ENCODE results near the gene ZNF710.

Gene ZNF710

DNA sequence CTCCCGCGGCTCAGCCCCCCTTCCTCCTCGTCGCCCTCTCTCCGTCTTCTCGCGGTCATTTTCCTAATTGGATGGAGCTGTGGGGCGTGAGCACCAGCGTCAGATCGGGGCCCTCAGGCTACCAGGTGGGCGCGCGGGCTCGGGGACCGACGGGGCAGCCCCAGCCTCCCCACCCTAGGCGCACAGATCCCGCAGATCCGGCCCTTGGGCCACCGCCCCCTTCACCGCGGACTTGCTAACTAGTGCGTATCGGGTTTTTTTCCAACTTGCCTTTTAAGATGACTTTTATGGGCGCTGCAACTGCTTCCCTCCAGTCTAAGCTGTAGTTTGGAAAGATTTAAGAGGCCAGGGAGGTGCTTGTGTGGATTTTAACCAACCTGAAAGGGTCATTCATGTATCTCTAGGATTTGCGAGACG, 1.3 kb downstream of the ZNF710 start:
- TF ChIP-seq NFIC (IDR thresholded peaks at IDR 0.05) (no peak), RAD21 (IDR thresholded peaks at IDR 0.05; ENCODE audit: low read depth) (no peak), CEBPB (IDR thresholded peaks at IDR 0.05) (no peak), CREB1 (IDR thresholded peaks at IDR 0.05; ENCODE audit: low read depth) (no peak), TCF12 (IDR thresholded peaks at IDR 0.05; ENCODE audit: low read depth) (no peak), TAF1 (IDR thresholded peaks at IDR 0.05; ENCODE audit: low read depth) (no peak), EP300 (IDR thresholded peaks at IDR 0.05; ENCODE audit: borderline replicate concordance) (no peak), TEAD4 (IDR thresholded peaks at IDR 0.05) (no peak), FOXM1 (IDR thresholded peaks at IDR 0.05; ENCODE audit: borderline replicate concordance, low read depth) (no peak), EGR1 (IDR thresholded peaks at IDR 0.05) (no peak), ZBTB7A (IDR thresholded peaks at IDR 0.05; ENCODE audit: low read depth) (no peak)
- TF ChIP-seq, protein P1, sequence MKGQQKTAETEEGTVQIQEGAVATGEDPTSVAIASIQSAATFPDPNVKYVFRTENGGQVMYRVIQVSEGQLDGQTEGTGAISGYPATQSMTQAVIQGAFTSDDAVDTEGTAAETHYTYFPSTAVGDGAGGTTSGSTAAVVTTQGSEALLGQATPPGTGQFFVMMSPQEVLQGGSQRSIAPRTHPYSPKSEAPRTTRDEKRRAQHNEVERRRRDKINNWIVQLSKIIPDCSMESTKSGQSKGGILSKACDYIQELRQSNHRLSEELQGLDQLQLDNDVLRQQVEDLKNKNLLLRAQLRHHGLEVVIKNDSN (IDR thresholded peaks at IDR 0.05) = no peak

DNA sequence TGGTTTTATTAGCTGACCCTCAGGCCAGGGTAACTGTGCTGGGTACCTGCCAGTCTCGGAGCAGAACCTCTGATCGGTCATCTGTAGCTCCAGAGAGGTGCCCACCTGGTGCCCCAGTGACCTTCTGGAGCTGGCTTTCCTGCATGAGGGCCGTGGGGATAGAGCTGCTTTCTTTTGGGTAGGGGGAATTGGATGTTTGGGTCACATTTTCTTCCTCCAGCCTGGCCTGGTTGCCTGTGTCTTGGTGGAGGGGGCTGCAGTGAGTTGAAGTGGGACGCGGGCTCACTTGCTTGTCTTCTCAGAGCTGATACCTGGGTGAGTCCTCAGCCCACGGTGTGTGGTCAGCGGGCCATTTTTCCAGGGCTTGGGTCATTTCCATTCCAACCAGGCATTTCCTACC, 2.6 kb downstream of the ZNF710 start:
- TF ChIP-seq EP300 (IDR thresholded peaks at IDR 0.05; ENCODE audit: borderline replicate concordance) (no peak), TCF12 (IDR thresholded peaks at IDR 0.05; ENCODE audit: low read depth) (no peak), TEAD4 (IDR thresholded peaks at IDR 0.05) (no peak), EGR1 (IDR thresholded peaks at IDR 0.05) (no peak), ZBTB7A (IDR thresholded peaks at IDR 0.05; ENCODE audit: low read depth) (0 out of 2 replicates have a peak, but pooled peaks have one; percentile 33), NFIC (IDR thresholded peaks at IDR 0.05) (no peak), YY1 (IDR thresholded peaks at IDR 0.05; ENCODE audit: low read depth) (no peak)
- TF ChIP-seq, protein P2, sequence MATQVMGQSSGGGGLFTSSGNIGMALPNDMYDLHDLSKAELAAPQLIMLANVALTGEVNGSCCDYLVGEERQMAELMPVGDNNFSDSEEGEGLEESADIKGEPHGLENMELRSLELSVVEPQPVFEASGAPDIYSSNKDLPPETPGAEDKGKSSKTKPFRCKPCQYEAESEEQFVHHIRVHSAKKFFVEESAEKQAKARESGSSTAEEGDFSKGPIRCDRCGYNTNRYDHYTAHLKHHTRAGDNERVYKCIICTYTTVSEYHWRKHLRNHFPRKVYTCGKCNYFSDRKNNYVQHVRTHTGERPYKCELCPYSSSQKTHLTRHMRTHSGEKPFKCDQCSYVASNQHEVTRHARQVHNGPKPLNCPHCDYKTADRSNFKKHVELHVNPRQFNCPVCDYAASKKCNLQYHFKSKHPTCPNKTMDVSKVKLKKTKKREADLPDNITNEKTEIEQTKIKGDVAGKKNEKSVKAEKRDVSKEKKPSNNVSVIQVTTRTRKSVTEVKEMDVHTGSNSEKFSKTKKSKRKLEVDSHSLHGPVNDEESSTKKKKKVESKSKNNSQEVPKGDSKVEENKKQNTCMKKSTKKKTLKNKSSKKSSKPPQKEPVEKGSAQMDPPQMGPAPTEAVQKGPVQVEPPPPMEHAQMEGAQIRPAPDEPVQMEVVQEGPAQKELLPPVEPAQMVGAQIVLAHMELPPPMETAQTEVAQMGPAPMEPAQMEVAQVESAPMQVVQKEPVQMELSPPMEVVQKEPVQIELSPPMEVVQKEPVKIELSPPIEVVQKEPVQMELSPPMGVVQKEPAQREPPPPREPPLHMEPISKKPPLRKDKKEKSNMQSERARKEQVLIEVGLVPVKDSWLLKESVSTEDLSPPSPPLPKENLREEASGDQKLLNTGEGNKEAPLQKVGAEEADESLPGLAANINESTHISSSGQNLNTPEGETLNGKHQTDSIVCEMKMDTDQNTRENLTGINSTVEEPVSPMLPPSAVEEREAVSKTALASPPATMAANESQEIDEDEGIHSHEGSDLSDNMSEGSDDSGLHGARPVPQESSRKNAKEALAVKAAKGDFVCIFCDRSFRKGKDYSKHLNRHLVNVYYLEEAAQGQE (IDR thresholded peaks at IDR 0.05; ENCODE audit: low read depth) = no peak

DNA sequence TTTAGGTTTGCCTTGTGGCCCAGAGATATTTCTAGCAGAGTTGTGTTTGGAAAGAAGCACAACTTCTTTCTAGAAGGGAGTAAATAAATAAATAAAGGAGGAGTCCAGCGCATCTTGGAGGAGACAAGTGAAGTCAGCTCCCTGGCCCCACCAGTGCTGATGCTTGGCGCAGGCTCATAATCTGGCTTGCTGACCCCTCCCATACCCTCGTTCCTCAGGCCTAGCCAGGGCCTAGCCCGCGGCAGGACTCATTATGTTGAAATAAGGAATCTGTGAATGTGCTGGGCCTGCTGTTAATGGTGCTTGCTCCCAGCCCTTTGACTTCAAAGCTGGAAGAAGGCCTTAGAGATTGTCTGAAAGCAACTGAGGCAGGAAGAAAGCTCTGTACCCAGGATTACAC, 3.1 kb downstream of the ZNF710 start:
- no peak for TF ChIP-seq TEAD4 (IDR thresholded peaks at IDR 0.05)
- no peak for TF ChIP-seq YY1 (IDR thresholded peaks at IDR 0.05; ENCODE audit: low read depth)
- TF ChIP-seq NFIC (IDR thresholded peaks at IDR 0.05) = no peak
- no peak for TF ChIP-seq CREB1 (IDR thresholded peaks at IDR 0.05; ENCODE audit: low read depth)
- no peak for TF ChIP-seq EP300 (IDR thresholded peaks at IDR 0.05; ENCODE audit: borderline replicate concordance)
- no peak for TF ChIP-seq CEBPB (IDR thresholded peaks at IDR 0.05)
- TF ChIP-seq, protein P2 (IDR thresholded peaks at IDR 0.05; ENCODE audit: low read depth) = no peak
- TF ChIP-seq ZBTB7A (IDR thresholded peaks at IDR 0.05; ENCODE audit: low read depth) = no peak
- no peak for TF ChIP-seq RAD21 (IDR thresholded peaks at IDR 0.05; ENCODE audit: low read depth)
- TF ChIP-seq FOXM1 (IDR thresholded peaks at IDR 0.05; ENCODE audit: borderline replicate concordance, low read depth) = no peak
- TF ChIP-seq, protein P1 (IDR thresholded peaks at IDR 0.05) = no peak
- TF ChIP-seq, protein P3, sequence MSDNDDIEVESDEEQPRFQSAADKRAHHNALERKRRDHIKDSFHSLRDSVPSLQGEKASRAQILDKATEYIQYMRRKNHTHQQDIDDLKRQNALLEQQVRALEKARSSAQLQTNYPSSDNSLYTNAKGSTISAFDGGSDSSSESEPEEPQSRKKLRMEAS (IDR thresholded peaks at IDR 0.05) = no peak
- no peak for TF ChIP-seq EGR1 (IDR thresholded peaks at IDR 0.05)
- no peak for TF ChIP-seq TAF1 (IDR thresholded peaks at IDR 0.05; ENCODE audit: low read depth)
- no peak for TF ChIP-seq TCF12 (IDR thresholded peaks at IDR 0.05; ENCODE audit: low read depth)

DNA sequence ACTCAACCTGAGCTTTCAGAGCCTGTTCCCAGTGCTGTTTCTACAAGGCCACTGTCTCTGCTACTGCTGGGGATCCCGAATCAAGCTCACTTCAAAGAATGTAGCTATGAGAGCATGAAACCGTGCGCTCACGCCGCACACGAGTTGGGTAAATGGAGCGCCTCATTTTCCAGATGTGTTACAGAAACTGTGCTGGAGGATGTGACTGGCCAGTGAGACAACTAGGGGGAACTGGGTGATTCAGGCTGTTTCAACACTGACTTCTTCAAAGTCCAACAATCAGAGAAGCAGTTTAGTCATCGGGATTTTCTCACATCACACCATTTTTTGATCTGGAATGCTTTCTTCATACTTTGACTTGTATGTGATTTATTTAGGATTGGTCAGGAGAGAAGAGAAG, 3.5 kb downstream of the ZNF710 start:
- TF ChIP-seq CREB1 (IDR thresholded peaks at IDR 0.05; ENCODE audit: low read depth) = no peak
- TF ChIP-seq ZBTB7A (IDR thresholded peaks at IDR 0.05; ENCODE audit: low read depth) = no peak
- no peak for TF ChIP-seq TEAD4 (IDR thresholded peaks at IDR 0.05)
- TF ChIP-seq CEBPB (IDR thresholded peaks at IDR 0.05) = no peak
- no peak for TF ChIP-seq TAF1 (IDR thresholded peaks at IDR 0.05; ENCODE audit: low read depth)
- TF ChIP-seq, protein P1 (IDR thresholded peaks at IDR 0.05) = no peak

DNA sequence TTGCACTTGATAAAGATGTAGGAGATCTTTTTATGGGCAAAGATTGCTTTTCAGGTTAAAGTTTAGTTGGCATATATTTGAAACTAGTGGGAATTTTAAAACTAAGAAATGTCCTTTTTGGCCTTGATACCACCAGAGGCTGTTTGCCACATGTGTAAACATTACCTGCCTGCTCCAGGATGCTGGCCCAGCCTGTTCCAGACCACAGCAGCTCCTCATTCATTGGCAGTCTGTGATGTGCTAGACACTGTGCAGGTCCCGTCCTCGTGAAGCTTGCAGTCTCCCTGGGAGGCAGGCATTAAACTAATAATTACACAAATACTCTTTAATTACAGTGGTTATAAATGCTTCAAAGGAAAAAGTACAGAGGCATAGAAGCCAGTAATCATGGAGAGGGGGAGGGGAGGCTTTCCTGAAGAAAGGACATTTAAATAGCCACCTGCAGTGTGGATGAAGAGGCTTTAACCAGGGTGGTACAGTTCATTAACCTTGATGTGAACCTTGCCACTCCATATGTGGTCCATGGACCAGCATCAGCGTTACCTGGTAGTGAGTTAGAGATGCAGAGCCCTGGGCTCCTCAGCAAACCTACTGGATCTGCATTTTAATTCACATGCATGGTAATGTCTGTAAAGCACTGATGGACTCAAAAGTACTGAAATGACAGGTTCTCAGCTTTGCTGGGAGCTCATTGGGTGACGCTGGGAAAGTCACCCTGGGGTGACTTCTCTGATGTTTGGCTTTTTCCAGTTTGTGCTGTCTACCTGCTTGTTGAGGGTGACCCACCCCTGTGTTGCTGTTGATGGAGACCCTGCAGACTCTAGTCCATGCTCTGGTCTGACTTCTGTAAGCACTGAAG, 5.3 kb downstream of the ZNF710 start:
- TF ChIP-seq EGR1 (IDR thresholded peaks at IDR 0.05) (no peak), ZBTB7A (IDR thresholded peaks at IDR 0.05; ENCODE audit: low read depth) (no peak), TEAD4 (IDR thresholded peaks at IDR 0.05) (no peak), FOXM1 (IDR thresholded peaks at IDR 0.05; ENCODE audit: borderline replicate concordance, low read depth) (no peak), NFIC (IDR thresholded peaks at IDR 0.05) (no peak), CREB1 (IDR thresholded peaks at IDR 0.05; ENCODE audit: low read depth) (no peak)
- TF ChIP-seq, protein P1 (IDR thresholded peaks at IDR 0.05) = no peak
- TF ChIP-seq, protein P3 (IDR thresholded peaks at IDR 0.05) = no peak
- TF ChIP-seq, protein P2 (IDR thresholded peaks at IDR 0.05; ENCODE audit: low read depth) = no peak
